Cerebellar nuclear complex (tissue), 1 donor: ENCODE data around the gene TXNDC12.
"Not testable (repeated sequence)": the region's sequence is repeated elsewhere in the genome, so short reads cannot be mapped to it uniquely, and the experiment has no call there.

ENCODE experiments used
- DNase-seq, 2 experiments: peaks; one replicate each; lab custom pipeline; 2025; lab: John Stamatoyannopoulos, UW

The TXNDC12 gene

DNA sequence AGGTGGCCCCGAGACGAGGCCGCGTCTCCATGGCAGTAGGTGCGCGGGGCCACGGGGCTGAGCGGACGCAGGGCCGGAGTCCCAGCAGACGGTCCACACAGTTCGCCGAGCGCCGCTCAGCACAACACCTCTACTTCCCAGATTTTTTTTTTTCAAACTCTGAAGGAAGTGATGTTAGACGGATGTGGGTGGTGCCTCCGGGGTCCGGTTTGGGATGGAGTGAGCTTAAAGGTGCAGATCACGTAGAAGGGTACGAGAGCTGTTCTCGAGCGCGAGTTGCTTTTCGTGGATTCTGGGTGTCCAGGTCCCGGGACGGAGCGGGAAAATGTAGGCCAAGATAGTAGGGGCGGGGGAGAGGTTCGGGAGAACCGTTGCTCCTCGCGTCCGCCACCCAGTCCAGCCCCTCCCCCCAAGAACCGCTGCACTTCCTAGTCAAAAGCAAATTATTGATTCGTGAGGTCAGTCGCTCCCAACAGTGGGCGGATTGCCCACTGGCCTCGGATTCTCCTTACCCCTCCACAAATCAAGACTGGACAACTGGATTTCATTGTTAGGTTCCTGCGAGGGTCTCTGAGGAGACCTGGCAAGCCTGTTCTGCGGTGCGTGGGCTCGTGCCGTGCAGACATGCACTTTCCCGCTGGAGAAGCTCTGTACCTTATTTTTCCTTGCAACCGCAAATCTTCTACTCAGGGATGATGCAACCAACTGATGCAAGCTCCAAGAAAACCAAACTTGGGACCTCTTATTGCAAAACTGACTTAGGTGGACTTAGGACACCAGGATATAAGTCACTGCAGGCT, at the start of gene TXNDC12:
Gene TXNDC12 (minus strand): TSS at position 126 of the 800 bp plus-strand sequence. CDS start 95 bp downstream, at position 31.
- peak; percentile 54 to 80 for DNase-seq

DNA sequence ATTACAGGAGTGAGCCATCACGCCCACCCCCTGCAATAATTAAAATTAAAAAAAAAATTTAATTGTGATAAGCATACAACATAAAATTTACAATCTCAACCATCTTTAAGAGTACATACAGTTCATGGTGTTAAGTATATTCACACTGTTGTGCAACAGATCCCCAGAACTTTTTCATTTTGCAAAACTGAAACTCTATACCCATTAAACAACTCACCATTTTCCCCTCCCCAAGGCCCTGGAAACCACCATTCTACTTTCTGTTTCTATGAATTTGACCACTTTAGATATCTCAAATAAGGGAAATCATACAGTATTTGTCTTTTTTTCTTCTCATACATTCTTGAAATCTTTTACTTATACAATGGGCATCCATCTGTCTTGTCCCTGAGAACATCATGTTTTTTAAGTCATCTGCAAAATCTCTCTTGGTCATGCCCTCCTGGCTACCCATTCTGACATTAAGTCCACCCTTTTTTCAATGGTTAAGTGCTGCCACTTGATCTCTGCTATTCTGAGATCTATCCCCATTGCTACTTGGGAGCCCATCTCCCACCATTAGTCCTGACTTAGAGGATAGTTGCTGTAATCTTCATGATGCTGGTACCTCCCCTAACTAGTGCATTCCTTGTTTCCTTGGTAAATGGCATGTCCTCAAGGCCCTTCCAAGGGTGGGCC, 47.5 kb upstream of the TXNDC12 start:
- no peak for DNase-seq

DNA sequence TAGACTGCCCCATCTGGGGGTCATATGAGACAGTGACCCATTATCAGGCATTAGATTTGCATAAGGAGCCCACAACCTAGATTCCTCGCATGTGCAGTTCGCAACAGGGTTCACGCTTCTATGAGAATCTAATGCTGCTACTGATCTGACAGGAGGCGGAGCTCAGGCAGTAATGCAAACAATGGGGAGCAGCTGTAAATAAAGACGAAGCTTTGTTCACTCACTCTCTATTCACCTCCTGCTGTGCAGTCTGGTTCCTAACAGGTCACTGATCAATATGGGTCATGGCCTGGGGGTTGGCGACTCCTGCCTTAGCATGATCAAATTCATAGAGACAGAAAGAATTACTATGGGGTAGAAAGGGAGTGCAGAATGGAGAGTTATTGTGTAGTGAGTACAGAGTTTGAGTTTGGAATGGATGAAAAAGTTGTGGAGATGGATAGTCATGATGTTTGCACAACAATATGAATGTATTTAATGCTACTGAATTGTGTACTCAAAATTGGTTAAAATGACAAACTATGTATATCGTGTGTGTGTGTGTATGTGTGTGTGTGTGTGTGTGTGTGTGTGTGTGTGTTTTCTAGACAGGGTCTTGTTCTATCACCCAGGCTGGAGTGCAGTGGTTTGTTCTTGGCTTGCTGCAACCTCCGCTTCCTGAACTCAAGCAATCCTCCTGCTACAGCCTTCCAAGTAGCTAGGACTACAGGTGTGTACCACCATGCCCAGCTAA, 43.3 kb upstream of the TXNDC12 start:
- DNase-seq: no peak

DNA sequence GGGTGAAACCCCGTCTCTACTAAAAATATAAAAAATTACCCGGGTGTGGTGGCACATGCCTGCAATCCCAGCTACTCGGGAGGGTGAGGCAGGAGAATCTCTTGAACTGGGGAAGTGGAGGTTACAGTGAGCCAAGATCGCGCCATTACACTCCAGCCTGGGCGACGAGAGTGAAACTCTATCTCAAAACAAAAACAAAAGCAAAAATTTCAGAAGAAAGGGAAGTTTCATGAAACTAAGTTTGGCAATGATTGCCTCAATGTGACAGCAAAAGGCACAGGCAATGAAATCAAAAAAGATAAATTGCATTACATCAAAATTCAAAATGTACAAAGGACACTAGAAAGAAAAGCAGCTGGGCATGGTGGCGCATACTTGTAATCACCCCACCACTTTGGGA, 41.2 kb upstream of the TXNDC12 start:
- no peak for DNase-seq

DNA sequence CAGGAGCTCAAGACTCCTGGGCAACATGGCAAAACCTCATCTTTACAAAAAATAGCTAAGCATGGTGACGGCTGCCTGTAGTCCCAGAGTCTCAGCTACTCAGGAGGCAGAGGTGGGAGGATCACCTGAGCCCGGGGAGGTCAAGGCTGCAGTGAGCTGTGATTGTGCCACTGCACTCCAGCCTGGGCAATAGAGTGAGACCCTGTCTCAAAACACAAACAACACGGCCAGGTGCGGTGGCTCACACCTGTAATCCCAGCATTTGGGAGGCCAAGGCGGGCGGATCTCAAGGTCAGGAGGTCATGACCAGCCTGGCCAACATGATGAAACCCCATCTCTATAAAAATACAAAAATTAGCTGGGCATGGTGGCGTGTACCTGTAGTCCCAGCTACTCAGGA, 39.3 kb upstream of the TXNDC12 start:
- DNase-seq: not testable (repeated sequence)

DNA sequence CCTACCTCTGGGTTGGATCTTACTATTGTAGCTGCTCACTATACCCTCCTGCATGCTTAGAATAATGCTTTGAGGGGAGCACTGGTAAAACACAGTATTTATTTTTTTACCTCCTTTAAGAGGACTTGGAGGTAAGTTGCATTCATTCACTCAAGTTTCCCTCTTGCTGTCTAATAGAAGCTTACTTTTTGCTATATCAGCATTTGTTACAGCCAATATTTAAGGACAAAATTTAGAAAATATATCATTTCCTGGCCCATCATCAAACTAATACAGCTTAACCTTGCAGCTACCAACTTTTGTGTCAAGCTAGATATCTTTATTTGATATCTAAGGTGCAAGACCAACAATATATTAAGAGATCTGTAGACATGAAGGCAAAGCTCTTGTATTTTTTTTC, 32.9 kb upstream of the TXNDC12 start:
- not testable (repeated sequence) for DNase-seq

DNA sequence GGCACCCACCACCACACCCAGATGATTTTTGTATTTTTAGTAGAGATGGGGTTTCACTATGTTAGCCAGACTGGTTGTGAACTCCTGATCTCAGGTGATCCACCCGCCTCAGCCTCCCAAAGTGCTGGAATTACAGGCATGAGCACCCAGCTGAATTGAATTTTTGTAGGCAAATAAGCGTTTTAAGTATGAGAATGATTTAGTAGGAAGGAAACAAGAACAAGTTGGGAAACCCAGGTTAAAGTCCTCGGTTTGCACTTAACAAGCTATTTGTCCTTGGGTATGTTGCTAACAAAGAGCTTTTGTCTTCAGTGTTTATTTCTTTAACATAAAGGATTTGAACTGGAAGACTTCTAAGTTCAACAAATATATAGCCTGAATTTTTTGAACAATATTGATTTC, 25.0 kb upstream of the TXNDC12 start:
- no peak for DNase-seq

DNA sequence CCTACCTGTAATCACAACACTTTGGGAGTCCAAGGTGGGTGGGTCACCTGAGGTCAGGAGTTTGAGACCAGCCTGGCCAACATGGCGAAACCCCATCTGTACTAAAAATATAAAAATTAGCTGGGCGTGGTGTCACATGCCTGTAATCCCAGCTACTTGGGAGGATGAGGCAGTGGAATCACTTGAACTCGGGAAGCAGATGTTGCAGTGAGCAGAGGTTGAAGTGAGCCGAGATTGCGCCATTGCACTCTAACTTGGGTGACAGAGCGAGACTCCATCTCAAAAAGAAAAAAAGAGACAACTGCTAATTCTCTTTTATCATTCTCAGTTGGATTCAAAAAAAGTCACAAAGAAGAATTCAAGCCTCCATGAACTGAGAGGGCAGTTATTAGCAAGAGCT, 22.3 kb upstream of the TXNDC12 start:
- not testable (repeated sequence) for DNase-seq

DNA sequence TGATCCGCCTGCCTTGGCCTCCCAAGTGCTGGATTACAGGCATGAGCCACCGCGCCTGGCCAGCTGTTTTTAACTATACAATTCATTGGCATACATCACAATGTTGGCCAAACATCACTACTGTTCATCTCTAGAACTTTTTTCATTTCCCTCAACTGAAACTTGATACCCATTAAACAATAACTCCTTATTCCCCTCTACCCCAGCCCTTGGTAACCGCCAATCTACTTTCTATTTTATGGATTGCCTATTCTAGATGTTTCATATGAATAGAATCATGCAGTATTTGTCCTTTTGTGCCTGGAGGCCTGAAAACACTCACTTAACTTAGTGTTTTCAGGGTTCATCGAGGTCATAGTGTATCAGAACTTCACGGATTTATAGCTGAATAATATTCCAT, 17.3 kb upstream of the TXNDC12 start:
- DNase-seq: no peak

DNA sequence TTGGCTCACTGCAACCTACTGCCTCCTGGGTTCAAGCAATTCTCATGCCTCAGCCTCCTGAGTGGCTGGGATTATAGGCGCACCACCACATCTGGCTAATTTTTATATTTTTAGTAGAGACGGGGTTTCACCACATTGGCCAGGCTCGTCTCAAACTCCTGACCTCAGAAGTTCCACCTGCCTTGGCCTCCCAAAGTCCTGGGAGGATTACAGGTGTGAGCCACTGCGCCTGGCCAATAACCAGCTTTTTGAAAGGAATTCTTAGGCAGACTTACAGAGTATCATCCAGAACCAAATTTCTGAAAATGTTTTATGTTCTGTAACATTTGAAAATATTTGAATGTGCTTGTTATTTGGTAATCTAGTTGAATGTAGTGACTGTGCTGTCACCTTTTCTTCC, 15.7 kb upstream of the TXNDC12 start:
- no peak for DNase-seq

DNA sequence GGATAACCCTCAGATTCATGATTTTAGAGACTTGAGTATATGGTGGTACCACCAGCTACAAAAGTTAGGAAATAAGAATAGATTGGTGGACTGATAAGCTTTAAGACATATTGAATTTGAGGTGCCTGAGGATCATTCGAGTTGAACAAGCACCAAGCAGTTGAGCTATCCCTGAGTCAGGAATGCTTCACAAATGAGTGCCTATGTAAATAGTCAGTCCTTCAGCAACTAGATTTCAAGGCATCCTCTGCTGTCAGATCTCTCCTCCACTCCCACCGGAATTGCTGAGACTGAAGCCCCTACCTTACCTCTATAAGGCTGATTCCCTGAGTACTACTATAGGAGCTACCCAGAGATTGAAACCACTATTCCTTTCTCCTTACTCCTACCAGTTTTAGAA, 8.2 kb upstream of the TXNDC12 start:
- DNase-seq: no peak

DNA sequence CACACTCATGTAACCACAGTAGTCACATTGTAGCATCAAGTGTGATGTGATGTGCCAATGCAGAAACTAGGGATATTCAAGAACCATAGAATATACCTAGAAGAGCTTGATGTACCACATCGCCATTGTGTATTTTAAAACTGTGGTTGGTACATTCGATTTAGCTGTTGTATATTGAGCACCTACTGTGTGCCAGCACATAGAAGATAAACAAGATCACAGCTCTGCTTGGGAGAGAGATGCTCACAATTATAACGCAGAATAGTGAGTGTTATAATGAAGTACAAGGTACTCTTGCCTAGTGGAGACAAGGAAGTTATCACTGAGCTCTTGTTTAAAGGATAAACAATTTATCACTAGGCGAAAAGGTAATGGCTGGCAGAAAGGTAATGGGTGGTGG, 5.8 kb upstream of the TXNDC12 start:
- no peak for DNase-seq

DNA sequence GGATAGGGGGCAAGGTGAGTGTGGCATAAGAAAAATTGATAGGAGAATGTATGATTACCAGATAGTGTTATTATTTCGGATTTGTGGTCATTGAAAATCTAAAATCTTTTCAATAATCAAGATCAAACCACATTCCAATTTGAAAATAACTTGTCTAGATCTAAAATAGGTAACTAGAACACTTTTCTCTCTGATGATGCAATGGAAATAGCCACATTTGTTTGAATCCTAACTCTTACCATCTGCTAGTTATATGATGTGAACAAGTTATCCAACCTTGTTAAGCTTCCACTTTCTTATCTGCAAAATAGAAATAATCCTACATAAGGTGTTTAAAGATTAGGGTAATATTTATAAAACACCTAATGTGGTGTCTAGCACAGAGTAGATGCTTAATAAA, 4.9 kb upstream of the TXNDC12 start:
- DNase-seq: no peak

DNA sequence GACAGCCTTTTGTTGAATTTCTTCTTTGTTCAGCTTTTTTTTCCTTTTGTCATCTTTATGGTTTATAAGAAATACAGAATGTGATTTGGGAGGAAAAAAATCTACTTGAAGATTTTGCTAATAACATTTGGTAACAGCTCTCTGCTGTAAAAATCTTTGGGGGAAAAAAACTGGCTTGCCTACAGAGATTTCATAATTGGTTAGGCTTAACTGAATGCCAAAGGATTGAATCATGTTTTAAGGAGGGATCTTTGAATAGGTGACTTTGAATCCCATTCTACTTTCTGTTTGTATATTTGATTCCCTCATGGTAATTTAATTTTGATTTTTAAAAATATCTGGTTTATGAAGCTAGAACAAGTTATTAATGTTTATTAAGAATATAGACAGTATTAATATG, 4.3 kb upstream of the TXNDC12 start:
- no peak for DNase-seq

DNA sequence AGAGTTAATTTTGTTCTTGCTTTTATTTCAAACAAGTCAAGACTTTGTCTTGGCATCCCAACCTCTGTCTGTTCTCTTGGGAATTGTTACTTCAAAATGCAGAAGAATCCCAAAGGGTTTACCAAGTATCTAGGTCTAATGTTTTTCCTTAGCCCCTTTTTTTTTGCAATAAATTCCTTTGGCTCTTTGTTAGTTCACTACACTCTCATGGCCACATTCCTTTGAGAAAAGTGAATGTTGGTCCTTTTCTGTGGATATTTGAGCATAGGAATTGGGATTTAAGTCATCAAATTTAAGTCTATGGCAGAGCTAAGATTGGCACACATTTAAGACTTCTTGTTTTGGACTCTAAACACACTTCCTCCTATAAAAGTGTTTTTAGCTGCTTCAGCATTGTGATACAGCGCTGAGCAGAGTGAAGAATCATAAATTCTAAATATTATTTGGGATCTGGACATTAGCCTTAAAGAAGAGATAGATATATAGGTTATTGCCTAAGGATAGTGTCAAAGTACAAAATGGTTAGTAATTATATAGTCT, 3.0 kb upstream of the TXNDC12 start:
- no peak for DNase-seq

DNA sequence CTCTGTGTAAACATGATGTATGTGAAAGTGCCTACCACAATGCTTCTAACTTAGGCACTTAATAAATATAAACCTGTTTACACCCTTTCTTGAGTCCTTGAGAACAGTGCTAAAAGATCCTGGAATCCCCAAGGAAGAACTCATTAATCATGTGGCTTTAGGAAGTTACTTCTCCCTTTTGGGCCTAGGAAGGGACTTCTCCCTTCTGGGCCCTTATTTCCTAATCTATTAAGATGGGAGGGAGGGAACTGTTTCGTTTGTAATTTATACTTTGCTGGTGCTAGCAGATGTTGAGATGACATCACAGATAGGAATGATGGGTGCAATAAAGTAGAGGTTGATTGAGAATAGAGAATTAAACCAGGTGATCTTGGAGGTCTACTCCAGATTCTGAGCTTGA, 2.3 kb upstream of the TXNDC12 start:
- DNase-seq: no peak

DNA sequence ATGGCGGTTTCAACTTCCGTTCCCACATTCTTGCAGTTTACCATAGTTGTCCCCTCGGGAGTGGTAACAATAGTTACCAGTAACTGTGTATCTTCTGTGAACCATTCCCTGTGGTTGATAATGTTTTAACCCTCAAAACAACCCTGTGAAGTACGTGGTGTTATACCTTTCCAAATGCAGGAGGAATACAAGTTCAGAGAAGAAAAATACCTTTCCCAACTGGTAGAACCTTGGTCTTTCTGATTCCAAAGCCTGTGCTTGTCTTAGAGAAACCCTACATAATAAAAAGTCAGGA, 1.9 kb upstream of the TXNDC12 start:
- DNase-seq: no peak

DNA sequence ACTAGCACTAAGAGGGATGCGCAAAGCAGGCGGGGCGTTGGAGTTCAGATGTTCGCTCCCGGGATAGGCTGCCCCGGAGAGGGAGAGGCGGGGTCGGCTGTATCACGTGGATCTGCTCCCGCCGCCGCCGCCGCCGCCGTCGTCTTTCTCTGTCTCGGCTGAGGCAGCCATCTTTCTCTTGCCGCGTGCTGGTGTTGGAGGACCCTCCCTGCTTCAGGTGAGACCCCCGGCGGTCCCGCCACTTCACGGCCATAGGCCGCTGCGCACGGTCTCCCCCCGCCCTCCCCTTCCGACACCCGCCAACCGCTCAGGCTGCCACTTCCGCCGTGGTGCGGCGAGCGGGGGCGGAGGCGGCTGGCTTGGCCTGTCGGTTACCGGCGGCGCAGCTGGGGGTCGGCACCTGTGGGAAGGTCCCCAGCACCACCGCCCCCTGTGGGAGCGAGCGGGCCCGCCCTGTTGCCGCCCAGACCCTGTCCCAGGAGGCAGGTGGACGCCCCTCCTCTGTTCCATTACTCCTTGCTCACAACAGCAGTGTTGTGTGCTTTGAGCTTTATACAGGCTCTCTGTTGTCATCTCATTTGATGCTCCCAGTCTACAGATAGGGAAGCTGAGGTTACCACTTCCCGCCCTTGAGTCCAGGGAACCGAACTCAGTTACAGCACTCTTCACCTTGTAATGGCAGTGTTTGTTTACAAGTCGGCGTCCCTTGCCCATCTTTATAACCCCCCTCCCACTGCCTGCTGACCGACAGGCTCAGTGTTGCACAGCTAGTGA, 1.4 kb upstream of the TXNDC12 start, which contains the start of gene BTF3L4:
Gene BTF3L4 (plus strand): TSS at position 133 of the 774 bp plus-strand sequence. CDS start 3,553 bp downstream, outside the sequence.
- DNase-seq: peak; percentile 42 to 93

DNA sequence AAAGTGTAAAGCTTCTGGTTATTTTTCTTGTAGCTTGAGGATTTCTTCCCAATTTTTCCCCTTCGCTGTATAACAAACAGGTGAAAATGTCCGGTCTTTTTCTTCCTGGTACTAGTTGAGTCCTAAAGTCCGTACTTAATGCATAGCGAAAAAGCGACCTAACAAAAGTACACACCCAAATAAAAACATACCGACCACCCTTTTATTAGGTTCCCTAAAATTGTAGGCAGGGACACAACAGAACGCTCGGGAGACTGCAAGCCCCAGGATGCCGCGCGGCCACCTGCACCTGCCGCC, 823 bp upstream of the TXNDC12 start:
- DNase-seq: no peak

DNA sequence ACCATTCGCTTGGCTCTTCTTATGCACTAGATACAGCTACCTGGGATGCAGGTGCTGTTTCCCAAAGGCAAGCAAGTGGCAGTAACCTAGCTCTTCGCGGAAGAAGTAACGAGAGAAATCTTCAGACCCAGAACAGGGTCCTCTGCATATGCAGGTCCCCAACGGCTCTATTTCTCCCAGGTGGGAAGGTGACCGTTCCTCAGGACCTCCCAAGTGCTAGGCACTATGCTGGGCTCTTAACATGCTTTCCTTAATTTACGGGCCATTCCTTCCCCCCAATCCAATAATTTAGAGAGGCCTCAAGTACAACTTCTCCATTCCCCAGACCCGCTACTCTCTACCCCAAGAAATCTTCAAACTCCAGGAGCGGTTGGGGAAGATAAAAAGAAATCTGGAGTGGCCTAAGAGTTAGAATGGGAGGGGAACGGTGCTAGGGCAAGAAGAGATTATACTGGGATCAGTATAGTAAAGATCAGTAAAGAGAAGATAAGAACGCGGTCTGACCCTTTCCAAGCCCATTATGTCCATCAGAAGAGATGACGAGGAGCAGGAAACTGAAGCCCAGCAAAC, 410 bp downstream of the TXNDC12 start:
- no peak for DNase-seq

DNA sequence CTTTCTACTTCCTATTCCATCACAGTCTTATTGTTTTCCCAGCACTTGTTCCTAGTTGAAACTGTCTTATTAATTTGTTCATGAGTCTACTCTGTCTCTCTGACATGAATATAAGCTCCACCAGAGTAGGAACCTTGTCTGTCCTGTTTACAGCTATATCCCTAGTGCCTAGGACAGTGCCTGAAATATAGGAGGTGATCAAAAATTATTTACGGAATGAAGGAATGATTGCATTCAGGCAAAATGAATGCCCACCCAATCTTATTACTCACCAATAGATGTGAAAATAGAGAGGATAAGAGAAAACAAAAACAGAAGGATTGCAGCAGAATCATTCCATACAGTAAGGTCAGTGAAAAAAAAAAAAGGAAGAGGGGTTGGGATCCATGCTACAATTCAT, 1.1 kb downstream of the TXNDC12 start:
- no peak for DNase-seq

DNA sequence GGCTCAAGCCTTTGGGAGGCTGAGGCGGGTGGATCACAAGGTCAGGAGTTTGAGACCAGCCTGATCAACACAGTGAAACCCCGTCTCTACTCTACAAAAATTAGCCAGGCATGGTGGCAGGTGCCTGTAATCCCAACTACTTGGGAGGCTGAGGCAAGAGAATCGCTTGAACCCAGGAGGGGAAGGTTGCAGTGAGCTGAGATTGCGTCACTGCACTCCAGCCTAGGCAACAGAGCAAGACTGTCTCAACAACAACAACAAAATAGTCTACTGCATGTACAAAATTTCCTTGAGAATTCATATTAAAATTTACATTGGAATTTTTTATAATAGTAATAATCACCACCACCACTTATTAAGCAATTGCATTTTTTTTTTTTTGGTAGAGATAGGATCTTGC, 5.7 kb downstream of the TXNDC12 start:
- DNase-seq: not testable (repeated sequence)
